HG02852 (cell line): ENCODE measurements around the gene NSF.
"Not testable (repeated sequence)": the region's sequence is repeated elsewhere in the genome, so short reads cannot be mapped to it uniquely, and the experiment has no call there.

ENCODE experiments used
- ATAC-seq: cut with Tn5 transposase; IDR thresholded peaks from one replicate; pipeline ENCODE4 v1.9.1; 2021; ENCODE audit warnings: mild to moderate bottlenecking, moderate library complexity; ENCODE audit not compliant: unreplicated experiment

Gene NSF

DNA sequence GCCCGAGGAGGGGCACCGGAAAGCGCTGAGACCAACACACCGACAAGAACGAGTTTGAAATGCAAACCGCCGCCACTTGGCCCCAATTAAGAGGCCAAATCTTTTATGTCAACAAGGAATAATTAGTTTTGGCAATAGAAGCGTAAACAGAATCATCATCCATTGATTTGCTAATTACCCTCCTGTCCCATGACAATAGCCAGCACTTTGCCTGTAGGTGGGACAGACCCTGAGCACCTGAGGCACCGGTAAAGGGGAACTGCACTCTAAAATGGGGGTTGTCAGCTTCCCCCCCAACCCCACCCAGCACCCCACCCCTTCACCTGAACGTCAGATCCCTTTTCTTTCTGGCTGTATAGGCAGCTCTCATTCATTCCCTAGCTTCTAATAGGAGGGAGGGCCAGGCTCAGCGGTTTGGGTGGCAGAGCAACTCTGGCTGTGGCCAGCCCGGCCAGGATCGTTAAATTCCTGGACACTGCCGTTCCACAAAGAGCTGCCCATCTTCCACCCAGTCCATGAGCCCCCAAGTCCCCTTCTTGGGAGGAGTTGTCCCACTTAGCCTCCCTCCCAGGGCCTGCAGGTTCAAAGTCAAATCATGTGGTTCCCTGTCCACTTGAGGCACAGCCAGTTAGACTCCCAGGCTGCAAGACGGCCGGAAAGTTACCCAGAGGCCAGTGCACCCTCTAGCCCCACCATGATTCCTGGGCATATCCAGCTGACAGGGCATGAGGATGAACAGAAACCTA lies 182.2 kb downstream of the NSF start:
- ATAC-seq: no peak

DNA sequence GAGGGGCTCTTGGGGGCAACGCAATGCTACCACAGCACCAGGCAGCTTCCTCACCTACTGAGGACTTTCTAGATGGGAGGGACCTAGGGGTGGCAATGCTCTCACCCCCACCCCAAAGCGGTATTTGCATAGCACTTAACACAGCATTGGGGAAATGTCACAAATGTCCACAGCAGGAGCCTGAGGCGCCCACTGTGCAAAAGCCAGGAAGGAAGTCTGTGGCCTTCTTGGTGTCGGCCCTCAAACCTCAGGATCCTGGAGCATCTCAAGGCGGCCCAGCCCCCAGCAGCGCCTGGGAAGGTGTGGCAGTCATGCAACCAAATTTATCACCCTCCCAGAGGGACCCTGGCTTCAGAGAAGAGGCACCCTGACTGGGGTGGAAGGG lies 182.7 kb downstream of the NSF start:
- no peak for ATAC-seq

DNA sequence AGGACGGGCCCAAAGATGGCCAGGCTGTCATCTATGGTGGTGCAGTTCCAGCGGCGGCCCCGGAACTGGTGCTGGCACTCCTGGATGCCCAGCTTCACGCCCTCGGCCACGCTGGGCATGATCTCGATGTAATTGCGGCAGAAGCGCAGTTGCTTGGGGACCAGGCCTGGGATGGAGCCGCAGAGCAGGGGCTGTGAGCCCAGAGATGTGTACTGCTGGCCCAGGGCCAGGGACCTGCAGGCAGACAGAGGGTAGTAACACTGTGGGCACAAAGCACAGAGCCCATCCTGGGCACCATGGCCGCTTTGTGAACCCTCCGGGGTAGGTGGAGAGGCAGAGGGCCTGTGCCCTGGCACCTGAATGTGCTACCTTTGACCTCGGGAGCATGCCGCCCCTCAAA lies 183.2 kb downstream of the NSF start:
- no peak for ATAC-seq

DNA sequence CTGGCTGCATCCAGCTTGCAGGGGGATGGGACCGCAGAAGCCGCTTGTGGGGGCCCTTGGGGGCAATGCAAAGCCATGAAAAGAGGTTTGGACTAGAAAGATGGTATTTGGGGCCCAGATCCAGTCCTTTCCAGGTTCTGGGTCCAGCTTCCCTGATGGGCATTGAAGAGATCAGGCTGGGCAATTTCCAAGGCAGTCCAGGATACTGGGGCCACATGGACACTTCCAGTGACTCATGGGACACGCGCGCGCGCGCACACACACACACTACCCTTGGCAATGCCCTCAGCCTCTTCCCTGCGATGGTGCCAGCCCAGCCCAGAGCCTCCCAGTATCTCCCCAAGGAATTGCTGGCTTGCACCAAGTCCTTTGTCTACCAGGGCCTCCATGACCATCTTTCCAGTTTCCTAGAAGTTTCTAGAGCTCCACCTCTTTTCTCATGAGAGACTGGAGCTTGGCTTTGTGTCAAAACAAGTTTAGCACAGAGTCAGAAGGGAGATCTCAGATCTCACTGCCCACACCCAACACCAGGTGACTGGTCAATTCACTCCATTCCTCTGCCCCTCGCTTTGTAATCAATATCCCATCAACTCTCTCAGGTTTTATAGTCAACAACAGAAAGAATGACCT lies 183.8 kb downstream of the NSF start:
- ATAC-seq: no peak

DNA sequence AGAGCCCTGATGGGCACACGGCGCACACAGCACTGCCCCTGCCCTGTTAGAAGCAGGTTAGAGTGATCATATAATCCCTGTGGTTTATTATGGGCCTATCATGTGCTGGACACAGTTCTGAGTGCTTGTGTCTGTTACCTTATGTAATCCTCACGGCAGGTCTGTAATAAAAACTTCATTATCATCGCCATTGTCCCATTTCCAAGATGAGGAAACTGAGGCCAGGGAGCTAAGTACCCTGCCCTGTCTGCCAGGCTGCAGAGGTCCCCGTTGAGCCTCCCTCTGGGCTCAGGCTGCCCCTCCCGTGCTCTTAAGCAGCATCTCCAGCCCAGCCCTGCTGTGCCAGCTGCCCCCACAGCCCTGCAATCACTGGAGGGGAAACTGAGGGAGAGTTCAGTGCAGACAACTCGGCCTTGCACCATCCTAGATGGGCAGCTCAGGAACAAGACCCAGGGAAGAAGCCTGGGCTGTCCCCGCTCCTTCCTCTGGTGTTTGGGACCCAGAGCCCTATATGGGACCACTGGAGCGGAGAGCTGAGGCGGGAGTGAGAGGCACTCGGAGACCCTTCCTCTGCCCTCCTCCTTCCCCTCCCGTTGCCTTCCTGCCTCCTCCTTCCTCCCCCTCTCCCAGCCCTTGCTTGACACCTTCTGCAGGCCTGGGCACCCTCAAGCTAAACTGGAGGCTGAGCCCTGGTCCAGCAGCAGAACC lies 186.0 kb downstream of the NSF start:
- no peak for ATAC-seq

DNA sequence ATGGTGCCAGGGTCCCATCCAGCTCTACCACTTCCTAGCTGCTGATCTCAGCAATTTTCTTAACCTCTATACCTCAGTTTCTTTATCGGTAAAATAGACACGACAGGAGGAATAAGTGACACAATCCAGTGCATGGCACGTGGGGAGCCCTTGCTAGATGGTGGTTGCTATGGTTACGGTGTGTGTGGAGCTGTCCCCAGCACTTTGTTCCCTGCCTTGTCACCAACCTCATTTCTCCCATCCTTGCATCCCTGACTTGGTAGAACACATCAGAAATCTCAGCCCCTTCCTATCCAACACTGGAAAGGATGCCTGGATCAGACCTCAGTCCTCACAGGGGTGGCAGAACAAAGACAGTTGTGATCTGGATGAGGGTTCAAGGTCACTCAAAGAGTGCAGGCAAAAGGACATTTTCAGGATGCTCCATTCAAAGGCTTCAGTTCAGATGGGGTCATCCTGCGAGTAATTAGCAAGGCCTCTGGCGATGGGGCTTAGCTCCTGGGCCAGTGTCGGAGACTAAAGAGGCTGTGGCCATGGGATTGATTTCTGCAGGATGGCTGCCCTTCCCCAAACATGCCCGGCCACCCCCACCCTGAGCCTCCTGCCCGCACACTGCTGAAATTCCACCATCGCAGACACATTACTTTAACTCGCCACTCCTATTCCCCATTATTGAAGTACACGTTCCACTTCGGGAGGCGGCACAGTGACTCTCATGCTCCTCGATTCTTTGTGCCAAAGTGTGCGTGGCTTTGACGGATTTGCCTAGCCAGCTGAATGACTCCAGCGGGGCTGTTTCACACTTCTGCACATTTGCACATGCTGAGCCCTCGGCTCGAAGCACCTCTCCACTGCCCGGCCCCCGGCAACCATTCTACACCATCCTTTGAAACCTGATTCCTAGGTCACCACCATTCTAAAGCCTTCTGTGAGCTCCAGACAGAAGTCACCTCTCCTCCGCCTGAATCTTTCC lies 187.8 kb downstream of the NSF start:
- ATAC-seq: no peak

DNA sequence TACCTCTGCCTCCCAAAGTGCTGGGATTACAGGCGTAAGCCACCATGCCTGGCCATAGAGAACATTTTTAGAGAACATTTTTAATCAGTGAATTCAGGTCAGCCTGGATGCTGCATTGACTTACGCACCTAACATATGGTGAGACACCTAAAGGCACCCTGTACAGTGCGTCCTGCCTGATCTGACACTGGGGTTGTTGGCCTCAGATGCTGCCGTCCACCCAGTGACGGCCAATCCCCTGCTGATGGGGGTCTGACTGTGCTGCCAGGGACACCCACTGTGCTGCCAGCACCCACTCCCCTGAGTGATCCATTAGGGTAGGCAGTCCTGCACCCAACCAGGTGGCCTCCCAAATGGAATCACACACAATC lies 189.5 kb downstream of the NSF start:
- no peak for ATAC-seq

DNA sequence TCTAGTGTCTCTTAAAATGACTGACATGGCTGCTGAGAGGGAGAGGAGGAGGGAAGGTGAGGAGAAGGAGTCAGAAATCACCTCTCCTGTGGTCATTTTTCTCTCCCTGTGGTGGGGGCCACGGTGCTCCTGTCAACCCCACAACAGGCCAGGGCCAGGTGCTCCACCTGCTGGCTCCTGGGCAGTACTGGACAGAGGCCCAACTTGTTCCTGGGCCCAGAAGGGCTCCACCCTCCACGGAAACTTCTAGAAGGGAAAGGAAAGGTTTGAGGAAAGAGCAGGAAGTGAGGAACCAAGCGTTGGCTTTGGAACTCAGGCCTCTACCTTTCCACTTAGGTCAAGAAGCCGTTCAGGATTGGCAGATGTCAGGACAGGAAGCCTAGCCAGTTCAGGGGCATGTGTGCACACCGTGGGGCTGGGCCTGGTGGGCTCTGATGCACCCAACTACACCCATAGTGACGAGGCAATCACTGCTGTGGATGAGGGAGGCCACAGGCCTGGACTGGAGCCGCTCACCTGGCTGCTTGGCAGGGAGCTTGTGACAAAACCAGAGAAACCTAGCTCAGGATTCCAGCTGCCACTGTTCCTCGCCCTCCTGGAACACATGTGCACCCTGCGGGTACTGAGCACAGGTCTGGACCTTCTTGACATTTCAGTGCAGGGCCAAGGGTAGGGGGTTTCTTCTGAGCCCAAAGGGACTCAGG lies 191.9 kb downstream of the NSF start:
- no peak for ATAC-seq

DNA sequence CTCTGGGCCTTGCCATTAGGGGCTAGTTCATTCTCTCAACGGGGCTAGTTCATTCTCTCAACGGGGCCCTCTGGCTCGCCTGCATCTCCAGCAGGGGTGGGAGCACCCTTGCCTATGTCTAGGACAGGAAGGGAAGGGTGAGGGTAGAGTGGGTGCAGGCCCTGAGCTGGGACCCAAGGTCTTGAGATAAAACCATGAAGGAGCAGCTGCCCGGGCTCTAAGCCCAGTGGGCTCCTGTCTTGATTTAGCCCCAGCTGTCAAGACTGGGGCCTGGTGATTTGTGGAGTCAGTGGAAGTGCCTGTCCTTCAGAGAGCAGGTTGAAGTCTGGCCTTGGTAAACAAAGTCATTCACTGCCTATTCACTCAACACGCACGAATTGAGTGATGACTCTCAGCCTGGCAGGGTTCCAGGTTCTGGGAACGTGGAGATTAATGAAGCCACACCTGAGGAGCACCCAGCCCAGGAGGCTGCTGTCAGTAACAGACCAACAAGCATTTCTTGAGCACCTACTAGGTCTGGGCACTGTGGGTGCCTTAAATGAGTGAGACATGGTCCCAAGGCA lies 192.6 kb downstream of the NSF start:
- ATAC-seq: no peak

DNA sequence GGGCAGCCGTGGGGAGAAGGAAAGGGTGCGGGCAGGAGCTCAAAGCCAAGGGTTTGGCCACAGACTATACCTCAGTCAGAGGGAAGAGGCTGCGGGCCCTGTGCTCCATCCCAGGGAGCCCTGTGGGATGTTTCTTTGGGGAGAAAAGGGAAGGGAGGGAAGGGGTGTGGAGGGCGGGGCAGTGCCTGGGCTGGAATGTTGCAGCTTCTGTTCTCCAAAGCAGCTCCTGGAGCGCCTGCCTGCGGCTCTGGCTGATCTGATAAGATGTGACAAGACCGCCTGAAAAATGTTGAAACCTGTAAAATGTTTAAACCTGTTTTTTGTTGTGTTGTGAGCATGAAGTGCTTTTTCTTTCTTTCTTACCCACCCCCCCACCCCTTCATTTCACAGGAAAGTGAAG lies 195.2 kb downstream of the NSF start:
- no peak for ATAC-seq

DNA sequence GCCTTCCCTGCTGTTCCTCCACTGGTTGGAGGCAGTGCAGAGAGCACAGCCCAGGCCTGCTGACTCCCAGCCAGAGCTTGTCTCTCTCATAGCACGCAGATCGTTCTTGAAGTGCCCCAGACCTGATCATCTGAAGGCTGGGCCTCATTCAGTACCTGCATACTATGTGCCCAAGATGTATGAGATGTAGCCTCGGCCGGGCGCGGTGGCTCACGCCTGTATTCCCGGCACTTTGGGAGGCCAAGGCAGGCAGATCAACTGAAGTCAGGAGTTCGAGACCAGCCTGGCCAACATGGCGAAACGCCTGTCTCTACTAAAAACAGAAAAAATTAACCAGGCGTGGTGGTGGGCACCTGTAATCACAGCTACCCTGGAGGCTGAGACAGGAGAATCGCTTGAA lies 197.0 kb downstream of the NSF start:
- ATAC-seq: no peak

DNA sequence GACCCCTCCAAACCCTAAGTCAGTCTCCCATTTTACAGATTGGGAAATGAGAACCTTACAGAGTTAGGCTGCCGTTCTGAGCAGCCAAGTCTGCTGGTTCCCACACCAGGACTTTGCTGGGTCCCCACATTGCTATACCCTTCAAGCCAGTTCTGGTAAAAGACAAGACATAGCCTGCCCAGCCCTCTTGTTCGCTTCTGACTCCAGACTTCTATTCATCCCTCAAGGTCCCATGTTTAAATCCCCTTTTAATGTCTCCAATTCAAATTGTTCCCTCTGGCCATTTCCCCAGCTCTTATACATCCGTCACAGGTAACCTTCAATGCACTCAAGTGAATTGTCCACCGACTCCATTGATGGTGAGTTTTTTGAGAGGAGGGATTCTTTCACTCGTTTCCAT lies 197.8 kb downstream of the NSF start:
- no peak for ATAC-seq

DNA sequence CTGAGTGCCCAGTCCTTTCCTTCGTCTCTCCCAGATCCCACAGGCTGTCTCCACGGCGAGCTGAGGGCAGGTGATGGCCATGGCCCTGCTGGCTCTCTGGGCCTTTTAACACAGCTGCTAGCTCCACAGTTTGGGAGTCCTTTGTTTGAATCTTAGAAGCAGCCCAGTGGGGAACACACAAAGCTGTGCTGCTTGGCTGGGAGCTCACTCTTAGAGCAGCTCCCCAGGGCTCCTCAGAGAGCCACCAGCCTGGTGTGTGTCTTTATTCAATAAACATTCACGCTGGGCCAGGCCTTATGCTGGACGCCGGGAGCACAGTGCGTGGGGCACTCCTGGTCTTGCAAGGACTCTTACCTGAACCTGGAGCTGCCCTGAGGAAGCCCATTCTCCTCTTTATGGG lies 198.3 kb downstream of the NSF start:
- ATAC-seq: no peak

DNA sequence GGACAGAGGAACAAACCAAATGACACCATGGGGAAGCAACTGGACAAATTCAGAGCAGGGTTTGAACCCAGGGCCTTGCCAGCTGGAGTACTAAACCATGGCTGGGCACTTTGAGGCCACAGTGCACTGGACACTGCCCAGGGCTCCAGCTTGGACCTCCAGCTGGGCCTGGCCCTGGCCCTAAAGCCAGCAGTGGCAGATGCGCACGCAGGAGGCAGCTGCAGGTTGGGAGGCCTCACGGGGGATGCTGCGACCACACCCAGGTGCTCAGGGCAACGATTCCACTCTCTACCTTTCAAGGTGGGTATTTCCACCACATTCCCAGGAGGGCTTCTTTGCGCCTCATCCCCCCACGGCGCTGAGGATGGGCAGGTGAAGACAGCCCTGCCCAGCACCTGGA lies 199.1 kb downstream of the NSF start:
- ATAC-seq: no peak

DNA sequence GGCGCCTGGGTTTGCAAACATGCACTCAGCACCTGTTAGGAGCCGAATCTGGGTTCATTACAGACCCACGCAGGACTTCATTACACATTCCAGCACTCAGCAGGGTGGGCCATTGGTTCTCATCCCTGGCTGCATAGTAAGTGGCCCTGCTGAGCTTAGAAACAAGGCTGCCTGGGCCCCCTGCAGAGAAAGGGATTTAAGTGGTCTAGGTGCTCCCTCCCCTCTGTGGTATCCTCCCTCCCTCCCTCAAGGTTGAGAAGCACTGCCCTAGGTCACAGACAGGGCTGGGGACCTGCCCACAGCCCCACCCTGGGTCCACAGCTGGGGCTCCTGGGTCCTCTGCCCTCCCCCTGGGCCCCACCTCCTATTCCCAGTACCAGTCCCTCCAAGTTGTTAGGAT lies 199.7 kb downstream of the NSF start:
- no peak for ATAC-seq

DNA sequence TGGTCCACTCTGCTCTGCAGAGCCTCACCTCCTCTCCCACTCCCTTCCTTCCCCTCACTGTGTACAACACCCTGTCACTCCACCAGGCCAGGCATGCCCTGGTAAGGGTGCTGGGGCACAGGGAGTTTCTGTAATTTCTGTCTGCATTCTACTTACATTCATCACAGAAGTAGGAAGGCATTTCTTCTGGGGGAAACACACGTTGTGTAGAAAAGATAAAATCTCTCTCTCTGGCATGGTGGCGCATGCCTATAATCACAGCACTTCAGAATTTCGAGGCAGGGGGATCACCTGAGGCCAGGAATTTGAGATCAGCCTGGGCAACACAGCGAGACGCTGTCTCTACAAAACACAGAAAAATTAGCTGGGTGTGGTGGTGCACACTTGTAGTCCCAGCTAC lies 201.1 kb downstream of the NSF start:
- no peak for ATAC-seq

DNA sequence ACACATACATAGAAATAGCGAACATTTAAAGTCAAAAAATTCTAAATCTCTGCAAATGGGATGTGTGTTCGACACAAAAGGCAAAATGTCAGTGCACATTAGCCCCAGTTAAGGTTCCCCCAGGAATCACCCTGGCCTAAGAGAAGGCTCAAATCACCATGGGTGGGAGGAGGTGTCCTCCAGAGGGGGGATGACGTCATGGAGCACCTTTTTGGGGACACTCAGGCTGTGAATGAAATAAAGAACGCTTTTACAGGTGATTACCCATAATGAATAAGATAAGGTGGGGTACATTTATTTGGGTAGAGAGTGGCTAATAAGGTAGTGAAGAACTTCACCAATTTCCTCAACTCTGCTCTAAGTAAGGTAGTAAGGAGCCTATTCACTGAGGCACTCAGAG lies 201.6 kb downstream of the NSF start:
- no peak for ATAC-seq

DNA sequence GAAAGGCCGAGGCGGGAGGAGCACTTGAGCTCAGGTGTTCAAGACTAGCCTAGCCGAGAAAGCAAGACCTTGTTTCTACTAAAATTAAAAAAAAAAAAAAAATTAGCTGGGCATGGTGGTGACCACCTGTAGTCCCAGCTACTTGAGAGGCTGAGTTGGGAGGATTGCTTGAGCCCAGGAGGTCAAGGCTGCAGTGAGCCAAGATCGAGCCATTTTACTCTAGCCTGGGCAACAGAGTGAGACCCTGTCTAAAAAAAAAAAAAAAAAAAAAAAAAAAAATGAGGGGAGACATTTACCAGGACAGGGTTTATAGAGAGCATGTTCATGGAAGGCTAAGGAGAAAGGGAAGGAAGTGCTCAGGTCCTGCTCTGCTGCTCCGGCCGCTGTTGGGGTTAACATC lies 202.6 kb downstream of the NSF start:
- ATAC-seq: not testable (repeated sequence)

DNA sequence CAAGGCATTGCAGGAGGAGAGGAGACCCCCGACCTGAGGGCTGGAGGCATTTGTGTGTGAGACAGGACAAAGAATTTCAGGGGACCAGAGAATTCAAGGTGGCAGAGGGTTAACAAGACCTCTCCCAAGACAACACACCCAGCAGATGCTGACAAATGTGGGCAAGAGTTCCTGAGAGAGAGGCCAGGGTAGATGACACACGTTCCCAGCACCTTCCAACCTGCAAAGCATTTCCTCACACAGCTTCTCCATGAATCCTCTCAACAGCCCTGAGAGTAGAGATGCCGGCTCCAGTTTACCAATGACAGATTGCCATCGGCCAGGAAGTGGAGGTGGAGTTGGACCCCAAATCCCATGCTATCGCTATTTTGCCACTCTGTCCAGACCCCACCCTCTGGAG lies 203.1 kb downstream of the NSF start:
- ATAC-seq: no peak

DNA sequence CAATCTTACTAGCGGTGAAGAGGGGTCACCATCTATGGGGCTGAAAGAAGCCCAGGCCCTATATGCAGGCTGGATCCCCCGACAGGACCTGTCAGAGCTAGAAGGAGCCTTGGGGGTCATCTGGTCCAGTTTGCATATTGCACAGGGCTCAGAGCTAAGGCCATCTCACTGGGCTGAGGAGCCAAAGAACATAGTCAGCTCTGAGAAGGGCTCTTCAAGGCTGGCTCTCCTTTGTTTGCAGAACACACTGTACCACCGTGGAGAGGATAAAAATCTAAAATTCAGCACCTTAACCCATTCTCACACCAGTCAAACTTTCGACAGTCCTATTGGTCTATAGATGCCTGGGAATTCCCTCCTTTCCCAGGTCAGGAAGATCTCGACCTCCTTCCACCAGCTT lies 203.8 kb downstream of the NSF start:
- ATAC-seq: no peak
